Measurements from ENCODE around the gene SH2D3C. TPM values are rescaled to one million over a fixed set of nuclear protein-coding genes. Genes with fewer than 3 reads are reported as not detected.

The SH2D3C gene
- total and polyA plus RNA-seq, 2 of the 8 experiments (the other 6 are each of a cell fraction or from before 2014, with no cell fraction given) = 6.4 to 8.1 TPM

DNA sequence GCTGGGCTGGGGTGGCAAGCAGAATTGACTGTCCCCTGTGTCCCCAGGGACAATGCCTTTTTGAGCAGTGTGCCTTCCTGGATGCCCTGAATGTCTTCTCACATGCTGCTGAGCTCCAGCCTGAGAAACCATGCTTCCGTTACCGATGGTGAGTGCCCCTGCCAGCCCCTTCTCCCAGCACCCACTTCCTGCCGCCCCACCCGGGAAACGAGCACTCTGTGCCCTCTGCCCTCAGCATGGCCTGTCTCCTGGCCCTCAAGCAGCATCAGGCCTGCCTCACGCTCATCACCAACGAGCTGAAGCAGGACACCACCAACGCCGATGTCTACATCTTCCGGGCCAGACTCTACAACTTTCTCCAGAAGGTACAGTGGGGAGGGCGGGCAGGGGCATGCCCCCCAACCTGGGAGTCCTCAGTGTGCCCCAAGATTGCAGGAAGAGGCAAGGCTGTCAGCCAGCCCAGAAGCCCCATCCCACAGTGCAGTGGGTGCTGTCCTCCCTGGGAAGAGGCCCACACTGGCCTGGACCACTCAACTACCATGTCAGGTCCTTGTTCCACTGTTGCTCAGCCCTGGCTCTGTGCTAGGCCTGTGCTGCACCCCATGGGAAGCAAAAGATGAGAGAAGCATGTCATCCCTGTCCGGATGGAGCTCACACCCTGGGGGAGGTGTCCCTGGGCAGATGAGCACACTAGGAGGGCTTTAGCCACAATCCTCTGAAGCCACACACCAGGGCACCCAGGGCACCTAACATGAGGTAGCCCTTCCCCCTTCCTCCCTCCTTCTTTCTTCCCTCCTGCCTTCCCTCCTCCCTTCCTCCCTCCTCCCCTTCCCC is 58.2 kb downstream of the SH2D3C start (continued):
- no peak for TF ChIP-seq RFX5 (IDR thresholded peaks at IDR 0.05; ENCODE audit: borderline replicate concordance, low read depth, low read length)
- TF ChIP-seq GTF2F1 (IDR thresholded peaks at IDR 0.05; ENCODE audit: borderline replicate concordance, low read depth, low read length) = no peak
- no peak for TF ChIP-seq MAFK (IDR thresholded peaks at IDR 0.05; ENCODE audit: low read depth, low read length)
- no peak for TF ChIP-seq TAF7 (optimal IDR thresholded peaks at IDR 0.05; ENCODE audit: borderline replicate concordance, low read depth, low read length)
- no peak for TF ChIP-seq GABPA (IDR thresholded peaks at IDR 0.05; ENCODE audit: borderline replicate concordance, insufficient read depth, low read length)
- TF ChIP-seq, protein P1, sequence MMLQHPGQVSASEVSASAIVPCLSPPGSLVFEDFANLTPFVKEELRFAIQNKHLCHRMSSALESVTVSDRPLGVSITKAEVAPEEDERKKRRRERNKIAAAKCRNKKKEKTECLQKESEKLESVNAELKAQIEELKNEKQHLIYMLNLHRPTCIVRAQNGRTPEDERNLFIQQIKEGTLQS (IDR thresholded peaks at IDR 0.05; ENCODE audit: insufficient read depth, low read depth, low read length) = no peak
- TF ChIP-seq POLR2A (IDR thresholded peaks at IDR 0.05; ENCODE audit: control extremely low read depth in 1 of 2, low read depth in 2 of 2, low read length in 2 of 2) = no peak
- TF ChIP-seq SUZ12 (IDR thresholded peaks at IDR 0.05; ENCODE audit: low read length) = no peak
